GM19238 (cell line): ENCODE data around the gene MAGEB17.

Experiments used
- DNase-seq: peaks from one replicate; pipeline ENCODE4 v3.0.0; 2011; ENCODE audit warnings: low spot score; ENCODE audit not compliant: insufficient read length

The MAGEB17 gene

GRCh38 chrX:16208601-16209000 is 41.3 kb downstream of the MAGEB17 start:
- no peak for DNase-seq

- no peak for DNase-seq
Measured at GRCh38 chrX:16210061-16210460, 42.8 kb downstream of the MAGEB17 start.

GRCh38 chrX:16212024-16212423 is 44.7 kb downstream of the MAGEB17 start:
- no peak for DNase-seq

- no peak for DNase-seq
Measured at GRCh38 chrX:16212436-16212835, 45.2 kb downstream of the MAGEB17 start.

- DNase-seq = no peak
Measured at GRCh38 chrX:16213961-16214360, 46.7 kb downstream of the MAGEB17 start.

- DNase-seq = no peak
Measured at GRCh38 chrX:16215660-16216059, 48.4 kb downstream of the MAGEB17 start.
